ENCODE measurements around the gene STEAP1B. TPM values are rescaled to one million over a fixed set of nuclear protein-coding genes. Genes with fewer than 3 reads are reported as not detected.

STEAP1B gene
- total RNA-seq, 2 experiments from 2014 or later: not detected

GRCh38 chr7:22430457-22430856 is 69.5 kb downstream of the STEAP1B start:
- intact Hi-C loops (cut with micrococcal nuclease): no loop called here
- ChIA-PET POLR2A (no interaction called here), CTCF (no interaction called here)
- no peaks in the 10 kb centered on the region for H3K27me3 Mint-ChIP-seq
- DNase-seq: no peak
- no peak for TF ChIP-seq CTCF (IDR thresholded peaks at IDR 0.05)
- no peak overlapping the region for H3K27ac Mint-ChIP-seq
- H3K9me3 Mint-ChIP-seq: no peaks in the 10 kb centered on the region
- no peaks in the 10 kb centered on the region for H3K36me3 Mint-ChIP-seq (ENCODE audit: low read depth)
- peaks cover 2% of the 10 kb centered on the region for H3K4me1 Mint-ChIP-seq (ENCODE audit: low read depth)
- no peak overlapping the region for H3K4me3 Mint-ChIP-seq
- no peak for ATAC-seq

GRCh38 chr7:22429386-22429785 is 70.6 kb downstream of the STEAP1B start:
- CTCF ChIA-PET: no interaction called here

GRCh38 chr7:22427855-22428254 is 72.1 kb downstream of the STEAP1B start:
- Mint-ChIP-seq H3K4me1 (ENCODE audit: low read depth) (no peaks in the 10 kb centered on the region), H3K27ac (no peak overlapping the region), H3K36me3 (ENCODE audit: low read depth) (no peaks in the 10 kb centered on the region), H3K4me3 (no peak overlapping the region), H3K27me3 (no peaks in the 10 kb centered on the region), H3K9me3 (no peaks in the 10 kb centered on the region)
- intact Hi-C loops (cut with micrococcal nuclease): no loop called here
- DNase-seq: no peak
- ChIA-PET CTCF (interaction anchor here (1.0 kb wide), 1 partner anchor 318 kb away, joined by 3 read pairs; no protein-coding TSS in a partner anchor), POLR2A (no interaction called here)
- no peak for TF ChIP-seq CTCF (IDR thresholded peaks at IDR 0.05)
- no peak for ATAC-seq

More at GRCh38 chr7:22429386-22429785, 70.6 kb downstream of the STEAP1B start:
- Mint-ChIP-seq H3K36me3 (ENCODE audit: low read depth) (no peaks in the 10 kb centered on the region), H3K4me3 (no peak overlapping the region), H3K27me3 (no peaks in the 10 kb centered on the region), H3K27ac (no peak overlapping the region), H3K4me1 (ENCODE audit: low read depth) (no peaks in the 10 kb centered on the region), H3K9me3 (no peaks in the 10 kb centered on the region)
- TF ChIP-seq CTCF (IDR thresholded peaks at IDR 0.05): no peak
- intact Hi-C loops (cut with micrococcal nuclease): no loop called here
- POLR2A ChIA-PET: no interaction called here
- no peak for DNase-seq
- no peak for ATAC-seq

GRCh38 chr7:22427104-22427503 is 72.9 kb downstream of the STEAP1B start:
- Mint-ChIP-seq H3K4me3 (no peak overlapping the region), H3K27ac (no peak overlapping the region), H3K27me3 (no peaks in the 10 kb centered on the region), H3K36me3 (ENCODE audit: low read depth) (no peaks in the 10 kb centered on the region), H3K9me3 (no peaks in the 10 kb centered on the region), H3K4me1 (ENCODE audit: low read depth) (no peaks in the 10 kb centered on the region)
- intact Hi-C loops (cut with micrococcal nuclease): no loop called here
- DNase-seq (no peak), ATAC-seq (no peak)
- no peak for TF ChIP-seq CTCF (IDR thresholded peaks at IDR 0.05)
- ChIA-PET POLR2A (no interaction called here), CTCF (no interaction called here)

- H3K4me3 Mint-ChIP-seq: no peak overlapping the region
- DNase-seq (no peak), ATAC-seq (no peak)
- no peaks in the 10 kb centered on the region for H3K4me1 Mint-ChIP-seq (ENCODE audit: low read depth)
- no peaks in the 10 kb centered on the region for H3K36me3 Mint-ChIP-seq (ENCODE audit: low read depth)
- CTCF ChIA-PET: interaction anchor here (0.8 kb wide), 1 partner anchor 316 kb away, joined by 3 read pairs; no protein-coding TSS in a partner anchor
- no peak overlapping the region for H3K27ac Mint-ChIP-seq
- no peaks in the 10 kb centered on the region for H3K9me3 Mint-ChIP-seq
- no peaks in the 10 kb centered on the region for H3K27me3 Mint-ChIP-seq
- TF ChIP-seq CTCF (IDR thresholded peaks at IDR 0.05): no peak
- POLR2A ChIA-PET: no interaction called here
- intact Hi-C loops (cut with micrococcal nuclease): no loop called here
Measured at GRCh38 chr7:22426463-22427094, 73.4 kb downstream of the STEAP1B start.

Data from activated CD8-positive, alpha-beta T cell treated with anti-CD3 and anti-CD28 coated beads for 36 hours (primary cell).